Calu3 (cell line): ENCODE data around the gene ARMC3. TPM values are rescaled to one million over a fixed set of nuclear protein-coding genes. Genes with fewer than 3 reads are reported as not detected.
A peak's percentile ranks its signal among the peaks of the same experiment; 100 is the strongest.

Experiments
- Bru-seq: library from RNA; stranded (reverse); fragments of 400-500 nt; gene quantifications from one replicate; lab custom pipeline; 2021; lab: Mats Ljungman, UMichigan
- BruChase-seq, 2 experiments: library from RNA; stranded (reverse); fragments of 400-500 nt; gene quantifications; one replicate each; lab custom pipeline; 2021; lab: Mats Ljungman, UMichigan
- BruUV-seq: library from RNA; stranded (reverse); fragments of 400-500 nt; replicated peaks from 2 replicates; lab custom pipeline; 2021; lab: Mats Ljungman, UMichigan
- CTCF ChIA-PET: fragments of 300-600 bp; sonication (Branson Sonifier 250); formaldehyde crosslinking; loops from one replicate; lab custom pipeline; 2022; ENCODE audit warnings: antibody characterized with exemption; lab: Charles Lee
- DNase-seq: peaks from one replicate; pipeline ENCODE4 v3.0.0; 2022
- H3K27ac Mint-ChIP-seq: one replicate; pipeline ENCODE4 v1.8.0; 2022; ENCODE audit warnings: mixed read lengths; ENCODE audit not compliant: unreplicated experiment
- H3K27me3 Mint-ChIP-seq: one replicate; pipeline ENCODE4 v1.8.0; 2022; ENCODE audit warnings: mixed read lengths; ENCODE audit not compliant: unreplicated experiment
- H3K36me3 Mint-ChIP-seq: one replicate; pipeline ENCODE4 v1.8.0; 2022; ENCODE audit warnings: mild to moderate bottlenecking, moderate library complexity, mixed read lengths; ENCODE audit not compliant: insufficient read depth, unreplicated experiment
- H3K4me1 Mint-ChIP-seq: one replicate; pipeline ENCODE4 v1.8.0; 2022; ENCODE audit warnings: mild to moderate bottlenecking, low read depth, mixed read lengths; ENCODE audit not compliant: unreplicated experiment
- H3K4me3 Mint-ChIP-seq: one replicate; pipeline ENCODE4 v1.8.0; 2022; ENCODE audit warnings: mild to moderate bottlenecking, low read depth, moderate library complexity, mixed read lengths; ENCODE audit not compliant: unreplicated experiment
- H3K9me3 Mint-ChIP-seq: one replicate; pipeline ENCODE4 v1.8.0; 2022; ENCODE audit warnings: low read depth, mixed read lengths; ENCODE audit not compliant: unreplicated experiment
- CTCF ChIP-seq: fragments of 200-600 bp; IDR thresholded peaks from one replicate; pipeline ENCODE4 v1.8.0; 2022; ENCODE audit warnings: antibody characterized with exemption; ENCODE audit not compliant: unreplicated experiment
- intact Hi-C: fragments of 100-400 bp; cut with micrococcal nuclease; formaldehyde crosslinking; loops from one replicate; pipeline ENCODE4 v1.10.0; 2022; ENCODE audit not compliant: unreplicated experiment
- long read RNA-seq: library from polyadenylated mRNA; stranded (forward); transcript quantifications from one replicate; pipeline ENCODE4 v2.0.0, GENCODE V29; 2022
- total RNA-seq: library from RNA; stranded (reverse); gene quantifications from 2 replicates; pipeline ENCODE4 v1.2.3, GENCODE V29; 2022

The ARMC3 gene
- 0.97 and 1.9 TPM in 2 replicates for total RNA-seq
- percentile 25 among the genes with signal in this experiment for Bru-seq, nascent RNA
- percentile 19 among the genes with signal in this experiment for BruChase-seq, experiment 1, labeled RNA remaining after a 6-hour chase
- percentile 19 among the genes with signal in this experiment for BruChase-seq, experiment 2, labeled RNA remaining after a 2-hour chase
- long read RNA-seq, partial matches to known transcripts = 0 of 2 reads
- long read RNA-seq, other reads (novel, unspliced or antisense) = 1 of 2 reads

- Mint-ChIP-seq H3K36me3 (no peaks in the 10 kb centered on the region), H3K4me1 (no peaks in the 10 kb centered on the region), H3K27me3 (no peaks in the 10 kb centered on the region), H3K4me3 (no peak within 1 kb of the TSS), H3K9me3 (no peaks in the 10 kb centered on the region), H3K27ac (no peak within 1 kb of the TSS)
- no TSS peak for BruUV-seq
- CTCF ChIA-PET = interaction anchor here (0.8 kb wide), 1 partner anchor 94 kb away, joined by 3 read pairs; no protein-coding TSS in a partner anchor
- intact Hi-C loops = no loop called here
- TF ChIP-seq CTCF = no peak
- DNase-seq = peak; percentile 88
Measured at GRCh38 chr10:22927661-22928403, at the start of gene ARMC3. Gene ARMC3, plus strand, starts transcription at chr10:22928053. Its CDS starts 3,944 bp downstream, at chr10:22931997.

GRCh38 chr10:22891797-22892196, 36.1 kb upstream of the ARMC3 start:
- H3K9me3 Mint-ChIP-seq = peaks cover 5% of the 10 kb centered on the region
- no TSS peak for BruUV-seq
- no peaks in the 10 kb centered on the region for H3K4me1 Mint-ChIP-seq
- H3K27ac Mint-ChIP-seq = no peak overlapping the region
- no peak overlapping the region for H3K4me3 Mint-ChIP-seq
- no peaks in the 10 kb centered on the region for H3K27me3 Mint-ChIP-seq
- TF ChIP-seq CTCF = no peak
- intact Hi-C loops = no loop called here
- no peak for DNase-seq
- no peaks in the 10 kb centered on the region for H3K36me3 Mint-ChIP-seq
- CTCF ChIA-PET = no interaction called here

- CTCF ChIA-PET = no interaction called here
- intact Hi-C loops = no loop called here
- no peaks in the 10 kb centered on the region for H3K36me3 Mint-ChIP-seq
- no peak overlapping the region for H3K27ac Mint-ChIP-seq
- no TSS peak for BruUV-seq
- no peaks in the 10 kb centered on the region for H3K9me3 Mint-ChIP-seq
- H3K4me1 Mint-ChIP-seq = no peaks in the 10 kb centered on the region
- no peaks in the 10 kb centered on the region for H3K27me3 Mint-ChIP-seq
- no peak for TF ChIP-seq CTCF
- DNase-seq = no peak
- no peak overlapping the region for H3K4me3 Mint-ChIP-seq
Measured at GRCh38 chr10:22893781-22894180, 34.1 kb upstream of the ARMC3 start.

GRCh38 chr10:22894714-22895113, 33.1 kb upstream of the ARMC3 start:
- H3K27me3 Mint-ChIP-seq = no peaks in the 10 kb centered on the region
- no peaks in the 10 kb centered on the region for H3K4me1 Mint-ChIP-seq
- H3K4me3 Mint-ChIP-seq = no peak overlapping the region
- no TSS peak for BruUV-seq
- H3K36me3 Mint-ChIP-seq = no peaks in the 10 kb centered on the region
- H3K27ac Mint-ChIP-seq = no peak overlapping the region
- CTCF ChIA-PET = no interaction called here
- intact Hi-C loops = no loop called here
- no peak for DNase-seq
- TF ChIP-seq CTCF = no peak
- peaks cover 2% of the 10 kb centered on the region for H3K9me3 Mint-ChIP-seq
